ENCODE results near the gene SLC22A4. TPM values are rescaled to one million over a fixed set of nuclear protein-coding genes. Genes with fewer than 3 reads are reported as not detected.
A peak's percentile ranks its signal among the peaks of the same experiment; 100 is the strongest.

SLC22A4 gene
- total and polyA plus RNA-seq, 7 donors: 1.1 to 17.5 (median 2.8) TPM

GRCh38 chr5:132279801-132280200 lies 14.4 kb upstream of the SLC22A4 start:
- intact Hi-C loops (cut with DNase I): loop anchor here in 1 of 2 donors (5.0 kb wide), 1 partner anchor 92 kb away; no protein-coding TSS in a partner anchor
- 50 to 74% (median 60%) methylated on average over 3 of the region's 3 CpGs for WGBS, 3 donors
- ATAC-seq (peak in 1 of 4 donors; percentile 21), DNase-seq (no peak)
- no peaks in the 10 kb centered on the region for H3K36me3 ChIP-seq (ENCODE audit: insufficient read depth in 1 of 2, low read depth in 1 of 2)
- no peaks in the 10 kb centered on the region for H3K27me3 ChIP-seq (ENCODE audit: insufficient read depth in 3 of 3, low read length in 2 of 3)
- TF ChIP-seq CTCF (IDR thresholded peaks at IDR 0.05): no peak
- no peaks in the 10 kb centered on the region for H3K4me1 ChIP-seq
- no peaks in the 10 kb centered on the region for H3K9me3 ChIP-seq
- H3K27ac ChIP-seq: no peak overlapping the region
- H3K4me3 ChIP-seq: no peak overlapping the region

DNA sequence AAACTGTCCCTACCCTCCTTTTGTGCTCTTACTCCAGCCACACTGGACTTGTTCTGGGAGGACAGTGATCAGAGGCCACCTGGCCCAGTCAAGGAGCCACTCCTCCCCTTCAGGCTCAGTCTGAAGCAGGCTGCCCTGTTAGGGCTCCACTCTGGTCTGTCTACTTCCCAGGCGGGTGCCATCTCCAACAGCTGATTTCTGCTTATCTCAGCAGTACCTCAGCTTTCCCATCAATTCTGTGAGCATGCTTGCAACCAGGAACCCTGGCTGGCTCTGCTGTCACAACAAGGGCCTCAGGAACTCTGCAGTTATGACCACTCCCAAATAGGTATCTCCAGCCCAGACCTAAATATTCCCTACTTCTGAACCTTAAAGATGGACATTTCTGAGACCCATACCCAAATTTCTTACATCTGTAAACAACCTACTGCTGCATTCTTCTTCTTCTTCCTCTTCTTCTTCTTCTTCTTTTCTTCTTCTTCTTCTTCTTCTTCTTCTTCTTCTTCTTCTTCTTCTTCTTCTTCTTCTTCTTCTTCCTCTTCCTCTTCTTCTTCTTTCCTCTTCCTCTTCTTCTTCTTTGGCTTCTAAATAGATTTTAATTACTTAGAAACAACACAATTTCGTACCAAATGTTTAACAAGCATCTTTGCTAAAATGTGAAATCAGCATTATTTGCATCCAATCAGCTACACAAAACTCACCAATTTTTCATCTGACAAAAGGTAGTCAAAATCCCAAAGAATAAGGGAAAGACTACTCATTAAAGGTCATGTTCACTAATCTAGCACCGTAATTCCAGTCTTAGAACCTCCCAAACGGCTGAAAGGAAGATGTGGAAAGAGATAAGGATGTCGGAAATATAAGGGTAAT lies 13.6 kb upstream of the SLC22A4 start:
- Histone ChIP-seq H3K36me3 (ENCODE audit: insufficient read depth in 1 of 2, low read depth in 1 of 2) (no peaks in the 10 kb centered on the region), H3K4me3 (no peak overlapping the region), H3K27me3 (ENCODE audit: insufficient read depth in 3 of 3, low read length in 2 of 3) (no peaks in the 10 kb centered on the region), H3K9me3 (no peaks in the 10 kb centered on the region), H3K4me1 (no peaks in the 10 kb centered on the region), H3K27ac (no peak overlapping the region)
- intact Hi-C loops (cut with DNase I): no loop called here
- 82 to 90% (median 89%) methylated on average over 5 of the region's 5 CpGs for WGBS, 3 donors
- DNase-seq (no peak), ATAC-seq (no peak)
- no peak for TF ChIP-seq CTCF (IDR thresholded peaks at IDR 0.05)

- intact Hi-C loops (cut with DNase I): no loop called here
- Histone ChIP-seq H3K36me3 (ENCODE audit: insufficient read depth in 1 of 2, low read depth in 1 of 2) (no peaks in the 10 kb centered on the region), H3K27me3 (ENCODE audit: insufficient read depth in 3 of 3, low read length in 2 of 3) (no peaks in the 10 kb centered on the region), H3K27ac (no peak overlapping the region), H3K4me3 (no peak overlapping the region), H3K9me3 (no peaks in the 10 kb centered on the region), H3K4me1 (no peaks in the 10 kb centered on the region)
- no peak for DNase-seq
- no peak for TF ChIP-seq CTCF (IDR thresholded peaks at IDR 0.05)
- WGBS, 3 donors: 78 to 82% (median 79%) methylated on average over 9 of the region's 9 CpGs
- no peak for ATAC-seq
Observed at GRCh38 chr5:132281856-132282614, 12.2 kb upstream of the SLC22A4 start.

DNA sequence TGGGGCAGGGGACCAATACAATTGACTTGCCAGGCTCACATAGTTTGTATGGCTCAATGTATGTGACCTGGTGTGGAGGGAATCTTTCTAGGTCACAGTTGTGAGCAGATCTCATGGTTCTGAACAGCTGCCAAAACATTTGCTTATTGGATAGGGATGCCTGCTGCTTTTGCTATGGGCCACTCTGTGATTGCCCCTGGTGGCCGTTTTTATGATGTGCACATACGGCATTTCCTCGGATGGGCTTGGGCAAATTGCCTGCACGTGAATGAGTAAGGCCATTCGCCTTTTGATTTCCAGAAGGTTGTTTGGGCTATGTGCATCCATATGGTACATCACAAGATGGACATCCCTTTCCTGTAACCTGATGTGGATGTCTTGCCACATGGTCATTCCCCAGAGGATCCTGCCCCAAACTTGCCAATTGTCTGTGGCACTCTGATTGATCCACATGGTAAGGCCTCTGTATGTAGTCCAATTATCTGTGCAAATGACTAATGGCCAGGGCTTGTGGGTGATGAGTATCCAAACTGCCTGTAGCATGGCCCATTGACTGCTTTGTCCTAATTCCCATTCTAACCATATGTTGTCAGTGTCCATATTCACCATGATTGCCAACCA lies 10.7 kb upstream of the SLC22A4 start:
- Histone ChIP-seq H3K27ac (no peak overlapping the region), H3K9me3 (no peaks in the 10 kb centered on the region), H3K27me3 (ENCODE audit: insufficient read depth in 3 of 3, low read length in 2 of 3) (no peaks in the 10 kb centered on the region), H3K36me3 (ENCODE audit: insufficient read depth in 1 of 2, low read depth in 1 of 2) (no peaks in the 10 kb centered on the region), H3K4me3 (no peak overlapping the region), H3K4me1 (no peaks in the 10 kb centered on the region)
- DNase-seq (no peak), ATAC-seq (peak; percentile 47 to 74 (median 64))
- intact Hi-C loops (cut with DNase I): no loop called here
- 20 to 35% (median 24%) methylated on average over 5 of the region's 5 CpGs for WGBS, 3 donors
- peak; percentile 45 for TF ChIP-seq CTCF (IDR thresholded peaks at IDR 0.05)

Measured in psoas muscle (tissue), 8 donors.